ENCODE data around the gene EFHC1. TPM values are rescaled to one million over a fixed set of nuclear protein-coding genes. Genes with fewer than 3 reads are reported as not detected.

EFHC1 gene
- total RNA-seq, 2 donors from 2014 or later = 19.4 to 23.5 TPM

DNA sequence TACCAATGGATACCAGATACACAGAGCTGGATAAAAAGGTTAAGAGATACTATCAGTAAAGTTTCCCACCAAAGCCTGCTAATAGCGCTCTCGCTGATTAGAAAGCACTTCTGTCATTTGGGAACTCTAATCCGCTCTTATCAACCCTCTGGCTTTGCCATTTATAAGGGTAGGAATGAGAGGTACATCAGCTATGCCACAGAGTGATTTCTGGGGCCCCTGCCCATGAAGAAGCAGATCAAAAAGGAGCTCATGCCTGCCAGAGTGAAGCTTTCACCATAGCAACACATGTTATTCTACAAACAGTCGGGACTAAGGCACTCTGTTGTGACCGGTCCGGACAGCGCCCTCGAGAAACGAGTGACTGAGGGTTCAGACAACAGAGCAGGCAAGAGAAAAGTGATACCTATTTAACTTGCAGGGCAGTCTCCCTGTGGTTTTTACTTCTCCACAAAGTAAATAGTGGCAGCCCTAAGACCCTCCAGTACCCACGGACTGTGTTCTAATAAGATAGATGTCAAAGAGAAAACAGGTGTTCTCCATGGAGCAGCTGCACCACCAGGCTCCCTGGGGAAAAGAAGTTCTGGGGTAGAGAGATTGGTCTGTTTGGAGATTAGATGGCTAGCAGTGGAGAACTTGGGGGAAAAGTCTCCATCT is 151.1 kb downstream of the EFHC1 start:
- TF ChIP-seq, protein P1, sequence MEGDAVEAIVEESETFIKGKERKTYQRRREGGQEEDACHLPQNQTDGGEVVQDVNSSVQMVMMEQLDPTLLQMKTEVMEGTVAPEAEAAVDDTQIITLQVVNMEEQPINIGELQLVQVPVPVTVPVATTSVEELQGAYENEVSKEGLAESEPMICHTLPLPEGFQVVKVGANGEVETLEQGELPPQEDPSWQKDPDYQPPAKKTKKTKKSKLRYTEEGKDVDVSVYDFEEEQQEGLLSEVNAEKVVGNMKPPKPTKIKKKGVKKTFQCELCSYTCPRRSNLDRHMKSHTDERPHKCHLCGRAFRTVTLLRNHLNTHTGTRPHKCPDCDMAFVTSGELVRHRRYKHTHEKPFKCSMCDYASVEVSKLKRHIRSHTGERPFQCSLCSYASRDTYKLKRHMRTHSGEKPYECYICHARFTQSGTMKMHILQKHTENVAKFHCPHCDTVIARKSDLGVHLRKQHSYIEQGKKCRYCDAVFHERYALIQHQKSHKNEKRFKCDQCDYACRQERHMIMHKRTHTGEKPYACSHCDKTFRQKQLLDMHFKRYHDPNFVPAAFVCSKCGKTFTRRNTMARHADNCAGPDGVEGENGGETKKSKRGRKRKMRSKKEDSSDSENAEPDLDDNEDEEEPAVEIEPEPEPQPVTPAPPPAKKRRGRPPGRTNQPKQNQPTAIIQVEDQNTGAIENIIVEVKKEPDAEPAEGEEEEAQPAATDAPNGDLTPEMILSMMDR (IDR thresholded peaks at IDR 0.05) = no peak
- TF ChIP-seq POLR2A (IDR thresholded peaks at IDR 0.05) (no peak), POLR2AphosphoS5 (IDR thresholded peaks at IDR 0.05) (no peak)
- Histone ChIP-seq H3K9me3 (no peaks in the 10 kb centered on the region), H3K27me3 (replicated peaks; ENCODE audit: insufficient read depth) (no peaks in the 10 kb centered on the region), H3K4me3 (no peak overlapping the region), H3K4me1 (replicated peaks) (no peaks in the 10 kb centered on the region), H3K27ac (no peak overlapping the region), H3K36me3 (no peaks in the 10 kb centered on the region)
- intact Hi-C loops (cut with DNase I) = loop anchor here (5.0 to 10.0 kb wide), 3 partner anchors 59 to 286 kb away; partner anchors contain the start of gene MCM3
- DNase-seq (ENCODE audit: low spot score) = no peak
- WGBS = 50% methylated on average over 10 of the region's 10 CpGs

DNA sequence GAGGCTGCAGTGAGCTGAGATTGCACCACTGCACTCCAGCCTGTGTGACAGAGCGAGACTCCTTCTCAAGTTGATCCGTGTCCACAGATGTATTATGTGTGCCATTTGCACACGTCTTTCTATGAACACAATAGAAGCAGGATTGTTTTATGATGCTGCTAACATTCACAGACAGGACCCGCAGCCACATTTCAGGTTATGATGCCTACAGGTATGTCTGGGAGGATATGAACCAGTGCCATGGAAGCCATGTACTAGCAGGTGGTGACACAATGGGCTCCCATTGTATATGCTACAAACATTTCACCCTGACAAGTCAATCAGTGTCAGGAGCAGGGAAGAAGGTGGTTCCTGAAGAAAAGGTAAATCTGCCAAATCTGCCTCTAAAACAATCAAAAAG is 152.4 kb downstream of the EFHC1 start:
- Histone ChIP-seq H3K4me1 (replicated peaks) (no peaks in the 10 kb centered on the region), H3K4me3 (no peak overlapping the region)
- intact Hi-C loops (cut with DNase I) = loop anchor here (5.0 to 10.0 kb wide), 3 partner anchors 60 to 288 kb away; partner anchors contain the start of gene MCM3

DNA sequence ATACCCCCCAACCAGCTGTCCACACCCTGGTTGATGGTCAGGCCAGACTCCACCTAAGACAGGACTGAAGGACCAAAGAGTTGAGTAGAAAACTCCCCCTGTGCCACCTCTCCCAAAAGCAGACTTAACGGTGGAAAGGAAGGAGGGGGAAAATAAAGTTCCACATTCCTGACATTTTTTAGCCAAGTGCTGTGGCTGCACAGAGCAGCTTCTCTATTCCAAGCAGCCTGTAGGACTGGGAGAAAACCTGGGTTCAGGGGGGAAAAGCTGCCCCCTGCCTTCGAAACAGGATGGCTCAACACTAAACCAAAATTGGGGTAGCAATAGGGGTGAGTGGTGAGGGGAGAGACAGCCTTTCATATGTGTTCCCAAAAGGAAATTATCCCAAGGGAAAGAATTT is 153.2 kb downstream of the EFHC1 start:
- TF ChIP-seq POLR2AphosphoS5 (IDR thresholded peaks at IDR 0.05) (no peak), POLR2A (IDR thresholded peaks at IDR 0.05) (no peak)
- TF ChIP-seq, protein P1 (IDR thresholded peaks at IDR 0.05) = no peak
- H3K27me3 ChIP-seq (replicated peaks; ENCODE audit: insufficient read depth) = no peaks in the 10 kb centered on the region
- no peak for DNase-seq (ENCODE audit: low spot score)
- H3K27ac ChIP-seq = no peak overlapping the region
- WGBS = 19% methylated on average over 2 of the region's 2 CpGs
- H3K4me3 ChIP-seq = no peak overlapping the region
- intact Hi-C loops (cut with DNase I) = loop anchor here (5.0 to 10.0 kb wide), 3 partner anchors 61 to 288 kb away; partner anchors contain the start of gene MCM3
- no peaks in the 10 kb centered on the region for H3K4me1 ChIP-seq (replicated peaks)
- H3K36me3 ChIP-seq = no peaks in the 10 kb centered on the region
- no peaks in the 10 kb centered on the region for H3K9me3 ChIP-seq

More for the DNA sequence above, 152.4 kb downstream of the EFHC1 start:
- no peaks in the 10 kb centered on the region for H3K36me3 ChIP-seq
- TF ChIP-seq POLR2A (IDR thresholded peaks at IDR 0.05) (no peak), POLR2AphosphoS5 (IDR thresholded peaks at IDR 0.05) (no peak)
- TF ChIP-seq, protein P1 (IDR thresholded peaks at IDR 0.05) = no peak
- no peak overlapping the region for H3K27ac ChIP-seq
- DNase-seq (ENCODE audit: low spot score) = no peak
- WGBS = 90% methylated on average over 4 of the region's 4 CpGs
- H3K9me3 ChIP-seq = no peaks in the 10 kb centered on the region
- no peaks in the 10 kb centered on the region for H3K27me3 ChIP-seq (replicated peaks; ENCODE audit: insufficient read depth)

Other genes with a start within 250 kb of the EFHC1 start
- not detected for gene IL17A, start 234.0 kb upstream of the EFHC1 start, total RNA-seq
- gene IL17F, start 175.8 kb upstream of the EFHC1 start, total RNA-seq = not detected
- 10 to 100 TPM; 33.6 to 51.1 TPM for gene MCM3, start 135.6 kb upstream of the EFHC1 start, total RNA-seq
- 10 to 100 TPM in 1 of 2 donors, 1 to 10 TPM in 1; 9.9 to 15.8 TPM for gene PAQR8, start 58.2 kb upstream of the EFHC1 start, total RNA-seq
- 10 to 100 TPM in 1 of 2 donors, 1 to 10 TPM in 1; 7.2 to 22.4 TPM for gene TRAM2, start 156.7 kb downstream of the EFHC1 start, total RNA-seq

Measured in prostate gland (tissue), 2 donors.